Fibroblast of lung (primary cell): ENCODE data around the gene RUNX1. TPM values are rescaled to one million over a fixed set of nuclear protein-coding genes. Genes with fewer than 3 reads are reported as not detected.
A peak's percentile ranks its signal among the peaks of the same experiment; 100 is the strongest.

Source experiments
- DNase-seq, 2 donors: peaks; one replicate each; pipeline versions ENCODE4 v3.0.0 to v3.0.0-alpha.2; 2010; ENCODE audit warnings: low read depth in 2 of 2
- H2AFZ ChIP-seq: 2 replicates; pipeline ENCODE4 v1.5.1; 2012; ENCODE audit warnings: low read length, control low read depth, inconsistent platforms
- H3K27ac ChIP-seq: 2 replicates; pipeline ENCODE4 v1.5.1; 2011; ENCODE audit warnings: low read length, control low read depth; ENCODE audit not compliant: insufficient read depth
- H3K27me3 ChIP-seq: 2 replicates; pipeline ENCODE4 v1.5.1; 2011; ENCODE audit warnings: mild to moderate bottlenecking, low read length; ENCODE audit not compliant: control insufficient read depth, insufficient read depth
- H3K36me3 ChIP-seq: 2 replicates; pipeline ENCODE4 v1.5.1; 2011; ENCODE audit warnings: low read length; ENCODE audit not compliant: control insufficient read depth, insufficient read depth
- H3K4me1 ChIP-seq: 2 replicates; pipeline ENCODE4 v1.5.1; 2011; ENCODE audit warnings: low read length; ENCODE audit not compliant: control insufficient read depth, insufficient read depth; ENCODE audit errors: extremely low read depth
- H3K4me2 ChIP-seq: 2 replicates; pipeline ENCODE4 v1.5.1; 2011; ENCODE audit warnings: low read length, control low read depth; ENCODE audit not compliant: insufficient read depth; ENCODE audit errors: extremely low read depth
- H3K4me3 ChIP-seq, 4 experiments: fragments of 200-600 bp in 1 of 4; sonication (generic) in 1 of 4; replicated peaks in 1 of 4; 2 replicates each; pipeline ENCODE4 v1.5.1; 2011 to 2016; ENCODE audit warnings: low read length in 4 of 4, low read depth in 3 of 4, mild to moderate bottlenecking in 3 of 4, control low read depth in 2 of 4, inconsistent platforms in 1 of 4, mixed read lengths in 1 of 4; ENCODE audit not compliant: insufficient read depth in 1 of 4; ENCODE audit errors: control extremely low read depth in 1 of 4
- H3K79me2 ChIP-seq: 2 replicates; pipeline ENCODE4 v1.5.1; 2012; ENCODE audit warnings: mild to moderate bottlenecking, low read length, inconsistent platforms; ENCODE audit not compliant: control insufficient read depth, insufficient read depth
- H3K9ac ChIP-seq: 2 replicates; pipeline ENCODE4 v1.5.1; 2011; ENCODE audit warnings: mild to moderate bottlenecking, low read length, control low read depth; ENCODE audit not compliant: insufficient read depth
- H3K9me3 ChIP-seq: 2 replicates; pipeline ENCODE4 v1.5.1; 2012; ENCODE audit warnings: low read depth, low read length; ENCODE audit not compliant: control insufficient read depth, insufficient read depth
- H4K20me1 ChIP-seq: 2 replicates; pipeline ENCODE4 v1.5.1; 2011; ENCODE audit warnings: low read length; ENCODE audit not compliant: control insufficient read depth, insufficient read depth; ENCODE audit errors: extremely low read depth
- CTCF ChIP-seq, 2 donors: IDR thresholded peaks in 1 of 2; conservative IDR thresholded peaks in 1 of 2; 1 replicate in 1 of 2; 2 replicates in 1 of 2; pipeline ENCODE4 v1.5.1; 2011 to 2012; ENCODE audit warnings: low read length in 2 of 2, control low read depth in 1 of 2, inconsistent platforms in 1 of 2, low read depth in 1 of 2, mild to moderate bottlenecking in 1 of 2
- EZH2 ChIP-seq: IDR thresholded peaks from 2 replicates; pipeline ENCODE4 v1.5.1; 2012; ENCODE audit warnings: low read length, control low read depth, mild to moderate bottlenecking; ENCODE audit errors: missing control alignments
- polyA plus RNA-seq, 2 donors: library from polyadenylated mRNA; depleted of rRNA in 1 of 2; stranded (reverse) in 1 of 2; unstranded in 1 of 2; fragments of >200 nt; gene quantifications; 2 replicates each; pipeline ENCODE4 v1.2.1, GENCODE V29; 2011 to 2012; ENCODE audit warnings: missing spikeins in 1 of 2
- total RNA-seq: library from RNA; depleted of rRNA; stranded (reverse); fragments of >200 nt; gene quantifications from 2 replicates; pipeline ENCODE4 v1.2.1, GENCODE V29; 2014

RUNX1 gene
- total and polyA plus RNA-seq, 2 donors (not counting 1 experiment from before 2014, with no cell fraction given), result 23.1 to 41.6 TPM

GRCh38 chr21:34858559-34858958 lies 190.5 kb downstream of the RUNX1 start:
- Histone ChIP-seq H3K79me2 (peaks cover 86% of the 10 kb centered on the region), H4K20me1 (no peaks in the 10 kb centered on the region), H3K27me3 (no peaks in the 10 kb centered on the region), H3K9ac (no peak overlapping the region), H2AFZ (no peak overlapping the region), H3K36me3 (peaks cover 32% of the 10 kb centered on the region), H3K4me1 (no peaks in the 10 kb centered on the region), H3K9me3 (no peaks in the 10 kb centered on the region), H3K27ac (no peak overlapping the region), H3K4me3 (no peak overlapping the region), H3K4me2 (no peak overlapping the region)
- no peak for DNase-seq
- TF ChIP-seq EZH2 (no peak), CTCF (conservative IDR thresholded peaks at IDR 0.05 in 1 of 2, IDR thresholded peaks at IDR 0.05 in 1 of 2; ENCODE audit: low read depth in 1 of 2, low read length in 2 of 2) (no peak)

- Histone ChIP-seq H3K4me1 (peaks cover 2% of the 10 kb centered on the region), H2AFZ (no peak overlapping the region), H3K4me2 (no peak overlapping the region), H3K9me3 (no peaks in the 10 kb centered on the region), H3K4me3 (no peak overlapping the region), H3K36me3 (peaks cover 37% of the 10 kb centered on the region), H3K9ac (no peak overlapping the region), H4K20me1 (no peaks in the 10 kb centered on the region), H3K27ac (no peak overlapping the region), H3K79me2 (peaks cover 88% of the 10 kb centered on the region), H3K27me3 (no peaks in the 10 kb centered on the region)
- DNase-seq, result no peak
- TF ChIP-seq CTCF (conservative IDR thresholded peaks at IDR 0.05 in 1 of 2, IDR thresholded peaks at IDR 0.05 in 1 of 2; ENCODE audit: low read depth in 1 of 2, low read length in 2 of 2), result peak; percentile 22 to 32
- TF ChIP-seq EZH2, result no peak
Measured at GRCh38 chr21:34857874-34858273, 191.2 kb downstream of the RUNX1 start.

- H3K79me2 ChIP-seq, result peaks cover 86% of the 10 kb centered on the region
- H3K9ac ChIP-seq, result no peak overlapping the region
- H4K20me1 ChIP-seq, result no peaks in the 10 kb centered on the region
Measured at GRCh38 chr21:34857122-34857713, 191.9 kb downstream of the RUNX1 start.

More at GRCh38 chr21:34857122-34857713, 191.9 kb downstream of the RUNX1 start:
- peaks cover 2% of the 10 kb centered on the region for H3K4me1 ChIP-seq
- no peak overlapping the region for H3K27ac ChIP-seq
- H3K36me3 ChIP-seq, result peaks cover 37% of the 10 kb centered on the region
- H3K4me3 ChIP-seq, result no peak overlapping the region
- TF ChIP-seq CTCF (conservative IDR thresholded peaks at IDR 0.05 in 1 of 2, IDR thresholded peaks at IDR 0.05 in 1 of 2; ENCODE audit: low read depth in 1 of 2, low read length in 2 of 2) (no peak), EZH2 (no peak)
- no peak overlapping the region for H2AFZ ChIP-seq
- no peaks in the 10 kb centered on the region for H3K27me3 ChIP-seq
- no peak overlapping the region for H3K4me2 ChIP-seq
- no peaks in the 10 kb centered on the region for H3K9me3 ChIP-seq
- no peak for DNase-seq
